GM19023 (cell line): ENCODE results near the gene AGAP2.

Experiments used
- ATAC-seq: cut with Tn5 transposase; IDR thresholded peaks from one replicate; pipeline ENCODE4 v1.9.1; 2021; ENCODE audit warnings: mild to moderate bottlenecking, moderate library complexity; ENCODE audit not compliant: unreplicated experiment

AGAP2 gene

GRCh38 chr12:57737467-57738460, 778 bp downstream of the AGAP2 start:
- no peak for ATAC-seq

DNA sequence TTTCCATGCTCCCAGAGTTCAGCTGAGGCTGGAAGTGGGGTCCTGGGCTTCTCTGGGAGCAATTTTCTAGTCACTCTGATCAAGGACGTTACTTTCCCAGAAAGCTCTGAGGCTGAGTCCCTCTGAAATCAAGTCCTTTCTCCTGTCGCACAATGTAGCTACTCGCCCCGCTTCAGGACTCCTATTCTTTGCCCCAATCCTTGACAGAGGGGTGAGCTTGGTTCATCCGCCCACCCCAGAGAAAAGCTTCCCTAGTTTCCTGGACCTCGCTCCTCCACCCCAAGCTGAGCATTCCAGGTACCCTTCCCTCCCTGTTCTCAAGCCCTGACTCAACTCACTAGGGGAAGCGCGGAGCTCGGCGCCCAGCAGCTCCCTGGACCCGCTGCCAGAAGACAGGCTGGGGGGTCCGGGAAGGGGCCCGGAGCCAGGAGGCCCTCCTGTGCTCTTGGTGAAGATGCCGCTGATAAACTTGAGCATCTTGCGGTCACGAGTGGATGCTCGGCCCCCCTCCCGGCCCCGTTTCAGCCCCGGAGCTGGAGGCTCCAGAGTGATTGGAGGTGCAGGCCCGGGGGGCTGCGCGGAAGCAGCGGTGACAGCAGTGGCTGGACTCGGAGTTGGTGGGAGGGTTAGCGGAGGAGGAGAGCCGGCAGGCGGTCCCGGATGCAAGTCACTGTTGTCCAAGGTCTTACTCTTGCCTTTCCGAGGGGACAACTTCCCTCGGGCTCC, 1.6 kb downstream of the AGAP2 start:
- no peak for ATAC-seq

GRCh38 chr12:57735952-57736740, 2.4 kb downstream of the AGAP2 start:
- no peak for ATAC-seq

GRCh38 chr12:57735198-57735855, 3.2 kb downstream of the AGAP2 start:
- no peak for ATAC-seq

DNA sequence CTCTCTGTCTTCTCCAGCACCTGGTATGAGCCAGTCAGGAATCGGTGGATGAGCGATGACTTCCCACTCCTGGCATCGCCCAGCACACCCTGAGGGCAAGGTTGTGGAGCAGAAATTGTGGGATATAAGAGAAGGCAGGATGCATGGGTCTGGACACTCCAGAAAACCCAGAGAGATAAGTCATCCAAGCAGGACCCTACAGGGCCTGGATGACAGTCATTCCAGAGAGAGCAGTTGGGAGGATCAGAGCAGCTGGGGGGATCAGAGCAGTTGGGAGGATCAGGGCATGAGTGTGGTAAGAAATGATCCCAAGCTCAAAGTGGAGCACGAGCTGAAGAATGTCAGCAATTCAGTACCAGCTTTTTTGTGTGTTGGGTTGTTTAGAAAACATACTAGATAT, 4.0 kb downstream of the AGAP2 start:
- ATAC-seq: no peak

DNA sequence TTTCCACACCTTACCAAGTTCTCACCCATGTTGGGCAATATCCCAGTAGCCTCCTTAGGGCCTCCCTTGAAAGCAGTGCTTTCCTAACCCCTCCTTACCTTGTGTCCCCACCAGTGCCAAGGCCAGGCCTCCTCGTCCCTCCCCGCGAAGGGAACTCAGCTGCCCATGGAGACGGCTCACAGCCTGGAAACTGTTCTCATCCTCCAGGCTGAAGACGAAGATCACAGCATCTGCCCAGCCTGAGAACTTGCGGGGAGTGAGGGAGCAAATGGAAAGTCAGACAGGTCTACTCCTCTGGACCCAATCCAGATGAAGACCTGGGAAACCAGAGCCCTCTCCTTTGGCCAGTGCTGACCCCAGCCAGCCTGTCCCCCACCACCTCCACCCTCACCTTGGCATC, 4.6 kb downstream of the AGAP2 start:
- ATAC-seq: no peak

DNA sequence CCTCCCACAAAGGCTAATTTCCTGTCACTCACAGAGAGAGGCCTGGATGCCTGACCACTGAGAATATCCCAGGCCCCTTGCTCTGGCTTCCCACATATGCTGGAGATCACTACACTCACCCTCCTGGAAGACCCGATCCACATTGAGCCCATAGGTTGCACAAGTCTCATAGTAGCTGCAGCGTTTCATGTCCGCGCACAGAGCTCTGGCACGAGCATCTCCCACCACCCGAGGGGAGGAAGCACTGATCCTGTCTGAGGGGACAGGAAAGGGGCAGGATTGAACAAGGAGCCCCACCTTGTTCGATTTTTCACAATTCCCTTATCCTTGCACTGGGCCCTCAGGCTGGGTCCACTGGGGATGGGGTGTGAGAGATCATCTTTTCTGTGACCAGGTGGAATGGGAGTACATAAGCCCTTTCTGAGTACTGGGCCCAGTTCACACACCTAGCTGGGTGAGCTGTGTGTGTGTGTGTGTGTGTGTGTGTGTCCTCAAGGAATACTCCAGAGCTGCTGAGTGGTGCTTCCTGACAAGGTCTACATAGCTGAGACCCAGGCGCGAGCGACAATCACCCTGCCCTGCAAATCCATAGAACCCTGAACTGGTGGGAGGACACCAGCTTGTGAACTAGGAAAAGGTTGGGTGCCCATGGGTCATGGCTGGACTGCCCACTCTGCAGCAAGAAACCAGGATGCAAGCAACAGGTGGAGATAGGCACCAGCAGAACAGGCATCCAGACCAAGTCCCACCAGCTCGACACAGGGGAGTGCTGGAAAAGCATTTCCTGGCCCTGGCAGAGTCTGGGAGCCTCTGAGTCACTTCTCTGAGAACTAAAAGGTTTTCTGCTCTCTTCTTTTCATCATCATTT, 5.6 kb downstream of the AGAP2 start:
- ATAC-seq: no peak

DNA sequence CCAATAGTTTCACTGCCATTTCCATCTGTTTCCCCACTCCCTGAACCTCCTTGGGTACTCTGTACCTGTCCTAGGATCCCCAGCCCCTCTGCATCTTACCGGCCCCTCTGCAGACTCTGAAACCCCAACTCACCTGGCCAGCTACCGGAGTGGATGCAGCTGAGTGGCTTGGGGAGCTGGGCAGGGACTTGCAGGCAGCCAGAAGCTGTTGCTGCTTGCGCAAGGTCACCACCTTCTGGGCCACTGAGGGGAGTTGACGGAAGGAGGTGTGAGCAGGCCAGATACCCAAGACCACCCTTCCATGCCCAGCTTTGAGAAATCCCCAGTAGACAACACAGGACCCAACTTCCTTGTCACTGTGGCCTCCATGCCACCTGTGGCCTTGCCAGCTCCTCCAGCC, 6.3 kb downstream of the AGAP2 start:
- no peak for ATAC-seq

GRCh38 chr12:57731411-57732080, 7.0 kb downstream of the AGAP2 start:
- no peak for ATAC-seq

- no peak for ATAC-seq
Measured at GRCh38 chr12:57730336-57731067, 8.0 kb downstream of the AGAP2 start.

GRCh38 chr12:57729321-57729844, 9.2 kb downstream of the AGAP2 start:
- ATAC-seq: no peak

DNA sequence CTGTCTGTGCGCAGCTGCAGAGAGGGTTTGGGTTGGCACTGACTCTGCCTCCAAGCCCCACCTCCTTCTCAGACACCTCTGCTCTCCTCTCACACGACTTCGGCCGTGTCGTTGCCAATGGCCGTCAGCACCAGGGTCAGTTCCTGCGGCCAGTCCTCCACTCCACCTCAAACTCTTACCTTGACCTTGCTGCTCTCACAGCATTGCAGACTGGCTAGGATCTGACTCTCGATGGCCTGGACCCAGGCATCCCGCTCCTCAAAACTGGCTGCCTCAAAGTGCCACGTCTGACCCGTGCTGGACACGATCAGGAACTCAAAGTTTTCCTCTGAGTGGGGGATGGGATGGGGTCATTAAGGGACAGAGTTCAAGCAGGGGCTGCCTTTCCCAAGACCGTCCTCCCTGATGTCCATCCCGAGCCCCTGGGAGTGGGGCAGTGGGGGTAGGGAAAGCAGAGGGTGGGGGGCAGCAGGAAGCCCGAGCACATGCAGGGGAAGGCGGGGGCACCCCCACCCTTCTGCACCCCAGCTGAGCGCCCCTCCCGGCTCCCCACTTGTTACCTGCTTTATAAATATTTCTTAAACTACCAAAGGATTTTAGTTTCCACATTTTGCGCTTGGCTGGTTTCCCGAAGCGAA, 10.7 kb downstream of the AGAP2 start:
- ATAC-seq: no peak

- no peak for ATAC-seq
Measured at GRCh38 chr12:57726884-57727757, 11.4 kb downstream of the AGAP2 start.

DNA sequence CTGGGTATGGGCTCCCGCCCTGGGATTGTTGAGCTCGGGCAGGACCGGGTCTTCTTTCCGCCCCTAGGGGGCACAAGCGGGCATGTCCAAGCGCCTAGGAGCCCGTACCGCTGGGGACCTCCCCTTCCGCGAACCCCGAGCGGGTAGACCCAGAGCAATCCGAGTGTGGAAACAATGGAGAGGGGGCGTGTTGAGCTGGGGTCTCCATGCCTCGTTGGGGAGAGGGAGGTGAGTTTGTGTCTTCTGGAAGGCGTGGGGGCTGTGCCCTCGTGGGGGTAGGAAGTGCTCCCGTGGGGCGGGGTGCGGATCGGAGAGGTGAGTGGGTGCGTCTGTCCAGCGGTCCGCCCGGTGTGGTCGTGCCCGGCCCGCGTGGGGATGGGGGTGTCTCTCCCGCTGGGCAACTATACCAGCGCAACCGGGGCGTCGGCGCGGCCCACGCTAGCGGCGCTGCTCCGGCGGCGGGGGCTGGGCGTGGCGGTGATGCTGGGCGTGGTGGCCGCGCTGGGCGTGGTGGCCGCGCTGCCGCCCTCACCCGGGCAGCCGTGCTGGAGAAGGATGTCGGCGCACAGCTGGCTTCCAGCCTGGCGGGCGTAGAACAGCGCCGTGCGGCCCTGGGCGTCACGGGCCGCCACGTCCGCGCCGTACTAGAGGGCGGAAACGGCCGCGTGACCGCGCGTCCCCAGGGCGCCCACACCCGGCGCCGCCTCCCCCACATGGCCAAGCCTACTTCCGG, 12.2 kb downstream of the AGAP2 start:
- no peak for ATAC-seq

DNA sequence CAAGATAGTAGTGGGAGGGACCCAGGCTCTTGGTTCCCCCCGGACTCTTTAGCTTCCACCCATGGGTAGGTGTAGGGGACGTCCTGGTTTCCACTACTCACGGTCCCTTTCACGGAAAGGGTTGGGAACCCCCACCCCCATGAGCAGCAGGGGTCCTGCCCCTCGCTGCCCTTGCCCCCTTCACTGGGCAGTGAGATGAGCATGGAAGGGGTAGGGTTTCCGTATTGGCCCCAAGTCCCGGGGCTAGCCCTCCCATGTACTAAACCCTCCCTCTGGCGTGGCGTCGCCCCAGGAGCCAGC, 12.7 kb downstream of the AGAP2 start:
- ATAC-seq: no peak
